Stimulated activated CD8-positive, alpha-beta memory T cell treated with anti-CD3 and anti-CD28 coated beads, Interleukin-4, amount 100 ng/mL, for 4 hours (primary cell): ENCODE measurements around the gene PTBP3.
"Not testable (repeated sequence)": the region's sequence is repeated elsewhere in the genome, so short reads cannot be mapped to it uniquely, and the experiment has no call there.

ENCODE experiments used
- DNase-seq, 2 donors: peaks; one replicate each; pipeline ENCODE4 v3.0.0-alpha.2; 2020; ENCODE audit warnings: low read depth in 2 of 2, low spot score in 1 of 2

The PTBP3 gene

DNA sequence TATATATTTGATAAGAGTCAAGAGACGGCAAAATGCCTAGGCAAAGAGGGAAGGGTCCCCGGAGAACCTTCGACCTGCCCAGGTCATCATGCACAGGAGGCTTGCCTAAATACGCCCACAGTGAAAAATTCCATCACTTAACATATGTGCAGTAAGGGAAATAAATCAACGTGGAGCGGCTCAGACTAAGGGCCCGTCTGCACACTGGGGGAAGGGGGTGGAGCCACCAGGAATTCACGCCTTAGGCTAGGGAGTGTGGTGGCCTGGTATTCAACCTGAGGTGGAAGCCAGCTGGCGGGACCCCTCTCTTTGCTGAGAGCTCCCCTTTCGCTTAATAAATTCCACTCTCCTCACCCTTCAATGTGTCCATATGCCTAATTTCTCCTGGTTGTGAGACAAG is 8.3 kb downstream of the PTBP3 start:
- DNase-seq: no peak

DNA sequence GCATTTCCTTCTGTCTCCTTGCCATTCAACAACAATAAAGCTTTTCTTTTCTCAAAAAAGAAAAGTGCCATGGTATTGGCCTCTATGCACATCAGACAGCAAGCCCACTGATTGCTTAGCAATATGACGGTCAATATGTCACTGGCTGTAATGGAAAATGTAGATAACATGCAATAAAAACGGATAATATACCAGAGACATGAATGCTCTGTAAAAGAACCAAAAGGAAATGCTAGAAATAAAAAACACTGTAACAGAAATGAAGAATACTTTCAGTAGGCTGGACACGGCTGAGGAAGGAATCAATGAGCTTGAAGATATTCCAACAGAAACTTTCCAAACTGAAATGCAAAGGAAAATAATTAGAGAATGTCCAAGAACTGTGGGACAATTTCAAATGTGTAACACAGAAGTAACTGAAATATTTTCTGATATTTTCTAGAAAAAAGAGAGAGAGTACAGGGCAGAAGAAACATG is 10.0 kb downstream of the PTBP3 start:
- no peak for DNase-seq

DNA sequence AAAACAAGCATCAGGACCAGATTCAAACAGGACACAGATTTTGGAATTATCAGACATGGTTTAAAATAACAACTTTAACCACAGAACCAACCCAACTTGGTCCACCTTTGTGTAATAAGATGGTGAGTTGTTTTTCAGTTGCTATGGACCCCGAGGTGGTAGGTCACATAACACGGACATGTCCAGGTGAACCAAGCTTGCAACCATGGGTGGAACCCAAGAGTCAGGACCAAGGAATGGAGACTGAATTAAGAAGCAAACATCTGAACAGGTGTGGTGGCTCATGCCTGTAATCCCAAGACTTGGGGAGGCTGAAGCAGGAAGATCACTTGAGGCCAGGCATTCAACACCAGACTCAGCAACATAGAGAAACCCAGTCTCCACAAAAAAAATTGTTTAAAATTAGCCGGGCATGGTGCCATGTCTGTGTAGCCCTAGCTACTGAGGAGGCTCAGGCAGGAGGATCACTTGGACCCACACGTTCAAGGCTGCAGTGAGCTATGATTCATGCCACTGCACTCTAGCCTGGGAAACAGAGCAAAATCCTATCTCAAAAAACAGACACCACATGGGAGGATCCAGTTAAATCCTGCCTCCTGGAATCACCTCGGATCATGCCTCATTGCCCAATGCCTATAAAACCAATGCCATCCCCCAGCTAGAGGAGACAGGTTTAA is 10.6 kb downstream of the PTBP3 start:
- DNase-seq: no peak

DNA sequence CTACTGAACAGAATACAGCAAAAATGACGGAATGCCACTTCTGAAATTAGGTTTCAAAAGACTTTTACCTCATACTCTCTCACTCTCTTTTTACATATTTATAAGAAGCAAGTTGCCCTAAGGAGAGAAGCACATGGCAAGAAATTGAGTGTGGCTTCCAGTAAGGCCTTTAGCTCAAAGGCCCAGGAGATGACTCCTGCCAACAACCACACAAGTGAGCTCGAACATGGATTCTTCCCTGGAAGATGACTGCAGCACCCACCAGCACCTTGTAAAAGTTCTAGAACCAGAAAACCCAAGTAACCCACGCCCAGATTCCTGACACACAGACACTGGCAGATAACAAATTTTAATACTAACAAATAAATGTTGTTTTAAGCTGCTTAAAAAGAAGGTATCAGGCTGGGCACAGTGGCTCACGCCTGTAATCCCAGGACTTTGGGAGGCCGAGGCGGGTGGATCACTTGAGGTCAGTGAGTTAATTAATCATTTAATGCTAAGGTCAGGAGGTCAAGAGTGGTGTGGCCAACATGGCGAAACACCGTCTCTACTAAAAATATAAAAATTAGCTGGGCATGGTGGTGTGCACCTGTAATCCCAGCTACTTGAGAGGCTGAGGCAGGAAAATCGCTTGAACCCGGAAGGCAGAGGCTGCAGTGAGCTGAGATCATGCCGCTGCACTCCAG is 17.0 kb downstream of the PTBP3 start:
- no peak for DNase-seq

DNA sequence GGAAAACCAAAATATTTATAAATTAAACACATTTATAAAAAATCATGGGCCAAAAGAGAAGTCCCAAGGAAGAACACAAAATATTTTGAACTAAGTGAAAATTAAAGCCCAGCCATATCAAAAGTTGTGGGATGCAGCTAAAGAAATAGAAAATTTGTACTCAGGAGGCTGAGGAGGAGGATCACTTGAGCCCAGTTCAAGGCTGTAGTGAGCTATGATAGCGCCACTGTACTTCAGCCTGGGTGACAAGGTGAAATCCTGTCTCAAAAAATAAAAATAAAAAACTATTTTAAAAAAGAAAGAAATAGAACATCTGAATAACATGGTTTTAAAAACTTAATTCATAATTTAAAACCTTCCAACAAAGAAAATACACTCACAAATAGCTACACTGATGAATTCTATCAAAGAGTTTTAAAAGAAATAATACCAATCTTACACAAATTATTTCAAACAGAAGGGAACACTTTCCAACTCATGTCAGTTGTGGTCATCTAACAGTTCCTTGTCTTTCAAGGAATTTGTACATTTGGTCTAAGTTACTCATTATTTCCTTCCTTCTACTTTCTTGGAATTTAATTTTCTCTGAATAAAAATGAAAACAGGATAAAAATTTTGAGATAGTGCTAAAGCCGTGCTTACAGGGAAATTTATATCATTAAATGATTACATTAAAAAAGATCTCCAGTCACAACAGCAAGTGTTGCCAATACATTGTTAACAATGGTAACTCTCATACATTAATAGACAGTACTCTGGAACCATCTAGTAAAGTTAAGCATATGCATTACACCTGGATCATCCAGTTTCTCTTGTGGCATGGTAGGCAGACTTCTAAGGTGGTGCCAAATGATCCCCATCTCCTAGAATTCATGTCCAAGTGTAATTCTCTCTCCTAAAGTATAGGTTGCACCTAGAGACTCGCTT is 17.8 kb downstream of the PTBP3 start:
- no peak for DNase-seq

DNA sequence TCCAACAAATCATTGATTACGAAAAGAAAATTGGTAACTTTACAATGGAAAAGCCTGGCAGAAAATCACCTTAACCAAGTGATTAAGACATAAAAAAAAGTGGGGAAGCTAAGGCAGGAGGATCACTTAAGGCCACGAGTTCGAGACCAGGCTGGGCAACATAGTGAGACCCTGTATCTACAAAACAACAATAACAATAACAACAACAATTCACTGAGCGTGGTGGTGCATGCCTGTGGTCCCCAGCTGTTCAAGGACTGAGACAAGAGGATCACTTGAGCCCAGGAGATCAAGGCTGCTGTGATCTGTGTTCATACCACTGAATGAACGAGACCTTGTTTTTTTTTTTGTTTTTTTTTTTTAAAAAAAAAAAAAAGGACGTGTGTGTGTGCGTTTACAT is 21.3 kb downstream of the PTBP3 start:
- DNase-seq: no peak

DNA sequence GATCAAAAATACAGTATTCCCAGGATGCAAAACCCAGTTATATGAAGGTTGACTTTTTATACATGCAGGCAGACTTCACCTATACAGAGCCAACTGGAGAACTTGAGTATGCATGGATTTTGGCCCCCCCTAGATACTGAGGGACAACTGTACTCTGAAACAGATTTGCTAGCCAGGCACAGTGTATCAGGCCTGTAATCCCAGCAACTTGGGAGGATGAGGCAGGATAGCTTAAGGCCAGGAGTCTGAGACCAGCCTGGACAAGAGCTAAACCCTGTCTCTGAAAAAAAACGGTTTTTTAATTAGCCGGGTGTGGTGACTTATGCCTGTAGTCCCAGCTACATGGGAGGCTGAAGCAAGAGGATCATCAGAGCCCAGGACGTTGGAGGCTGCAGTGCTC is 21.9 kb downstream of the PTBP3 start:
- DNase-seq: no peak

DNA sequence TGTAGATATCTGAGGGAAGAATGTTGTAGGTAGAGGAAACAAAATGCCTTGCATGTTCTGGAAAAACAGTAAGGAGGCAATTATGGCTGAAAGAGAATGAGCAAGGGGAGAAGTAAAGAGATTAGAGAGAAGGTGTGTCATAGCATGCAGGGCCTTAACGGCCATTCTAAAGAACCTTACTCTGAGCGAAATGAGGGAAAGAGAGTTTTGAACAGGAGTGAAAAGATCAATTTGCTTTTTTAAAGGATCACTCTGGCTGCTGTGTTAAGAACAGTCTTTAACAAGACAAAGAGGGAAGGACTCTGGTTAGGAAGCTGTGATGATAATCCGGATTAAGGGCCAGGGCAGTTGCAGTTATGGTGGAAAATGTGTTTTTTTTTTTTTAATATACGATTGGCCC is 22.6 kb downstream of the PTBP3 start:
- DNase-seq: no peak

DNA sequence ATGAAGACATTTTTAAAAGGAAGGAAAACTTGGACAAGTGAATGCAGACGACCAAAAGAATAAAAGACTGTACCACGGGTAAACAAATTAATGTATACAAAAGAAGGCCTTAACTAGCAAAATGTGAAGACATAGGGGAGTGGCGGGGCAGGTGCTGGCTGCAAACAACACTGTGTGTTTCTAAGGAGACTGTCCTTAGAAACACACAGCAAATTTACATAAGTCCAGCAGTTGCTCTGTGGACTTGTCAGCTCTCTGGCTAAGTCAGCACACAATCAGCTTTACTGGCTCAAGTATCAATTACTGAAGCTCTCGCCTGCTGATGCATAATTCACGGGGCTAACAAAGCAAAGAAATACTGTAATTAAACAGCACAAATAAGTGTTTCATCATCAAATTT is 24.8 kb downstream of the PTBP3 start:
- no peak for DNase-seq

DNA sequence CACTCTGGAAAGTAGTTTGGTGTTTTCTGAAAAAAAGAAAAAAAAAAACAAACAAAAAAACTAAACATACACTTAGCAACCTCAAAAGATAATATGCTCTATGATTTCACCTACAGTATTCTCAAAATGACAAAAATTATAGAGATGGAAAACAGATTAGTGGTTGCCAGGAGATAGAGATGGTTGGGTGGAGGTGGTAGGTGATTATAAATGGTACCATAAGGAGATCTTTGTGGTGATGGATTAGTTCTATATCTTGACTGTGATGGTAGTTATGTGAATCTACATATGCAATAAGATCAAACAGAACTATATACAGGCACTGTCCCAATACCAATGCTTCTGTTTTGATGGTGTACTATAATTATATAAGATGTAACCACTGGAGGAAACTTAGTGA is 32.0 kb downstream of the PTBP3 start:
- DNase-seq: no peak

DNA sequence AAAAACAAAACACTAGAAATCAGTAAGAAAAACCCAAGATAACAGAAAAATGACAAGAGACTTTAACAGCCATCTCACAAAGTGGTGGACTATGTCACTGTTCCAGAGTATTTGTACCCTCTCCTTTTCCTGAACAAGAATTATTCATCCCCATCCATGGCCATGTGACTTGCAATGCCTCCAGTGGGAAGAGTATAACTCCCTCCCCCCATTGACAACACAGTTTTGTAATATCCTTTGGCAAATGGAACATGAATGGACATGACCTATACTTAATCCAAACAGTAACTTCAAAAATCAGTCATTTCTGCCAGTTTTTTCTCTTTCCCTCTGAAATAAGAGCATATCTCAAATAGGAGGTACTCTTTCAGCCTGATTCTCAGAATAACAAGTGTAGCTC is 33.9 kb downstream of the PTBP3 start:
- no peak for DNase-seq

DNA sequence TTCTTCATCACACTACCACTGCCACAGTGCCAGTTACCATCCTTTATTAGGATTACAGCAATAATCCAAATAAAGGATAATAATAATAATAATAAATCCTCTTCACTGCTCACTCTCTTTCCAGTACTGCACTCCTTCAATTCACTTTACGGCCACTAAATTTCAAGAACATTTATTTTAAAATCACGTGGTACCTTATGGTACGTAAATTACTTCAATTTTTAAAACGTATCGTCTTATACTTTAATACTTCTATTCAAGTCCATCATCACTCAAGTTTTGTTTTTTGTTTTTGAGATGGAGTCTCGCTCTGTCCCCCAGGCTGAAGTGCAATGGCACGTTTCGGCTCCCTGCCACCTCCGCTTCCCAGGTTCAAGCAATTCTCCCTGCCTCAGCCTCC is 36.5 kb downstream of the PTBP3 start:
- DNase-seq: no peak

DNA sequence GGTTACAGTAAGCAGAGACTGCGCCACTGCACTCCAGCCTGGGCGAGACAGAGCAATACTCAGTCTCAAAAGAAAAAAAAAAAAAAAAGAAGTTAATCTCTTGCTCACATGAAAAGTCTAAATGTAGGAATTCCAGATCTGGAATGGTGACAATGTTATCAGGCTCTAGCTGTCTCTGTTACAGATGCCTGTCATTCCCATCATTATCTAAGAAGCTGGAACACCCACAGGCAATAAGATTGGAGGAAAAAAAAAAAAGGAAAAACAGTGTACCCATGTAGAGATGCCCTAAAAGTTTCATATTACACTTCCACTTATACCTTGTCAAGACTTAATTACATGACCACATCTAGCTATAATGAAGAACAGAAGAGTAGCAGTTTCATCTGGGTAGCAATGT is 38.2 kb downstream of the PTBP3 start:
- no peak for DNase-seq

DNA sequence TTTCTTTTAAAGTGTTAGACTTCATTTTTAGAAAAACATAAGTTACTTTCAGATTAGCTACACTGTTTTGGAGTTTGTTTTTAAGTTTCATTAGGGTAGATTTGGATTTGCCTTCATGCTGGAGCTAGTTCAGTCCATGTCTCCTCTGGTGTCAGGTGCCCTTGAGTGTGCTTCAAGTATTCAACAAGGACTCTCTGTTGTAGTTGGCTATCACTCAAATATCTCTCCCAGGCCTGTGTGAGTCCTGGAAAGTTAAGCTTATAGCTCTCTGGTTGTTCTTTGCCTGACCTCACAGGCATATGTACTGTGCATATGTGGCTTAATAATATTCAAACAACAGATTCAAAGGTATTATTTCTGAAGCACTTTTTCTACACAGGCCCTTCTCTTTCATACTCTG is 45.4 kb downstream of the PTBP3 start:
- DNase-seq: no peak

DNA sequence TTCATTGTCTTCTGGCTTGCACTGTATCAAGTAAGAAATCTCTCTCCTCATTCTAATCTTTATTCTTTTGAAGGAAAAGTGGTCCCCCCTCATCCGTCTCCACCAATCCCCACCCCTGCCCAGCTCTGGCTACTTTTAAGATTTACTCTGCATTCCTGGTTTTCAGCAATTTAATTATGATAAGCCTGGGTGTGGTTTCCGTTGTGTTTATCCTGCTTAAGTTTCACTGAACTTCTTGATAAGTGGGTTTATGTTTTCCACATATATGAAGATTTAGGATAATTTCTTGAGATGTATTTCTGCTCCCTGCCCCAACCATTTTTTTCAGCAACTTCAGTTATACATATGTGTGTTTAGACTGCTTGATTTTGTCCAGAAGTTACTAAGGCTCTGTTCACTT is 46.5 kb downstream of the PTBP3 start:
- no peak for DNase-seq

DNA sequence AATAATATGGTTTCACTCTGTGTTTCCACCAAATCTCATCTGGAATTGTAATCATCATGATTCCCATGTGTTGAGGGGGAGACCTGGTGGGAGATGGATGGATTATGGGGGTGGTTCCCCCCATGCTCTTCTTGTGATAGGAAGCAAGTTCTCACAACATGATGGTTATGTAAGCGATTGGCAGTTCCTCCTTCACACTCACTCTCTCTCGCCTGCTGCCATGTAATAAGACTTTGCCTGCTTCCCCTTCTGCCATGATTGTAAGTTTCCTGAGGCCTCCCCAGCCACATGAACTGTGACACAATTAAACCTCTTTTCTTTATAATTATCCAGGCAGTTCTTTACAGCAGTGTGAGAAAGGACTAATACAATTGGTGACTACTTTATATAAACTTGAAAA is 48.4 kb downstream of the PTBP3 start:
- DNase-seq: no peak

DNA sequence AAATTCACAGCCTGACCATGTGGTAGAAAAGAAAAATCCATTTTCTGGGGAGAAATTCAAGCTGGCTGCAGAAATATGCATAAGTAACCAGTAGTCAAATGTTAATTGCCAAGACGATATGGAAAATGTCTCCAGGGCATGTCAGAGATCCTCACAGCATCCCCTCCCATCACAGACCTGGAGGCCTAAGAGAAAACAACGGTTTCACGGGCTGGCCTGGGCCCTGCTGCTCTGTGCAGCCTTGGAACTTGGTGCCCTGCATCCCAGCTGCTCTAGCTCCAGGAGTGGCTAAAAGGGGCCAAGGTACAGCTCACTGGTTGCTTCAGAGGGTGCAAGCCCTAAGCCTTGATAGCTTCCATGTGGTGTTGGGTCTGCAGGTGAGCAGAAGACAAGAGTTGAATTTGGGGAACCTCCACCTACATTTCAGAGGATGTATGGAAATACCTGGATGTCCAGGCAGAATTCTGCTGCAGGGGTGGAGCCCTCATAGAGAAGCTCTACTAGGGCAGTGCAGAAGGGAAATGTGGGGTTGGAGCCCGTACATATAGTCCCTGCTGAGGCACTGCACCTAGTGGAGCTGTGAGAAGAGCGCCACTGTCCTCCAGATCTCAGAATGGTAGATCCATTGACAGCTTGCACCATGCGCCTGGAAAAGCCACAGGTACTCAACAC is 49.7 kb downstream of the PTBP3 start:
- no peak for DNase-seq

DNA sequence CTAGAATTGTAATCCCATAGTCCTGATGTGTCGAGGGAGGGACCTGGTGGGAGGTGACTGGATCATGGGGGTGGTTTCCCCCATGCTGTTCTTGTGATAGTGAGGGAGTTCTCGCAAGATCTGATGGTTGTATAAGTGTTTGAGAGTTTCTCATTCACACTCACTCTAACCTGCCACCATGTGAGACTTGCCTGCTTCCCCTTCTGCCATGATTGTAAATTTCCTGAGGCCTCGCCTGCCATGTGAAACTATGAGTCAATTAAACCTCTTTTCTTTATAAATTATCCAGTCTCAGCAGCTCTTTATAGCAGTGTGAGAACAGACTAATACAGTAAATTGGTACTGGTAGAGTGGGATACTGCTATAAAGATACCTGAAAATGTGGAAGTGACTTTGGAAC is 50.6 kb downstream of the PTBP3 start:
- not testable (repeated sequence) for DNase-seq

DNA sequence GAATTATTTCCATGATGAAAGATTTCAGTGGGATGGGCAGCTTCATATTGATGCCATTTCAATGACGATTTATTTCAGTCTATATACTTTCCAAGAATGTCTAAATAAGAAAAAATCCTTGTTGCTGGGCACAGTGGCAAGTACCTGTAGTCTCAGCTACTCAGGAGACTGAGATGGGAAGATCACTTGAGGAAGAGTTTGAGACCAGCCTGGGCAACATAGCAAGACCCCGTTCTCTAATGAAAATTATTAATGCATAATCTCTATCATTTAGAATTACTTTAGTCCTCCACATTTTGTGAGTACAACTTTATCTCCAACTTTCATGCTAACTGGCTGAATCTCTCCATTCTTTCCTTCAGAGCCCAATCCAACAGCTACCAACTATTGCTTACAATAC is 52.5 kb downstream of the PTBP3 start:
- DNase-seq: no peak

DNA sequence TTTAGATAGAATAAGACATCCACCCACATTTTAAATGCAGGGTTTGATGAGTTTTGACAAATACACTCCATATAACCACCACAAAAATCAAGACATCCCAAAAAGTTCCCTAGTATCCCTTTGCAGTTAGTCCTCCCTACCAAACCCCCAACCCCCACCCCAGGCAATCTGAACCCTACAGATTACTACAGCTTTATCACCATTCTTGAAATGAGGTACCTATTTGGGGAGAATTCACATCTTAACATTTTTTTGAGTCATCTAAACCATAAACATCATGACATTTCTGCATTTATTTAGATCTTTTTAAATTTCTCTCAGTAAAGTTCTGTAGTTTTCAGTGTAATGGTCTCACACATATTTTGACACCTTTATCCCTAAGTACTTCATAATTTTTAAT is 53.9 kb downstream of the PTBP3 start:
- no peak for DNase-seq

DNA sequence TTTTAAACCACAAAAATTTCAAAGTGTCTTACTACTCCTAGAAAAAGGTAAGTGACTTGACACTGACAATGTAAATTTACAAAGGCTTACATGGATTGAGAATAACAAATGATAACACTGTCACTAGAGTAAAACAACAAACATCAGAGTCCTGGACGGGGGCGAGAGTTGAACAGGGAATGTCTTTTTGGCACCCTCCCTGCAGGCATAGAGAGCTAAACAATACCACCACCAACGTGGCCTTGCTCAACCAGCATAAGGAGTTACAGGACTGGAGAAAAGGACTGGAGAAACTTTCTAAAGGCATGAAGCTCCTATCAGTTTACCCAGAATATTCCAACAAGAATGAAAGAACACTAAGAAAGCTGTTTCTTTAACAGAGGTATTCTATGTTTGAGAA is 55.3 kb downstream of the PTBP3 start:
- no peak for DNase-seq
